ENCODE data around the gene PMEL. TPM values are rescaled to one million over a fixed set of nuclear protein-coding genes. Genes with fewer than 3 reads are reported as not detected.
"Not testable (repeated sequence)": the region's sequence is repeated elsewhere in the genome, so short reads cannot be mapped to it uniquely, and the experiment has no call there.

The PMEL gene
- polyA plus RNA-seq, 1 of the 3 experiments (the other 2 are of a cell fraction): 1.8 TPM

- TF ChIP-seq REST (IDR thresholded peaks at IDR 0.05; ENCODE audit: low read depth, low read length) (no peak), YY1 (IDR thresholded peaks at IDR 0.05; ENCODE audit: low read depth) (no peak), JUND (IDR thresholded peaks at IDR 0.05) (no peak), CHD2 (IDR thresholded peaks at IDR 0.05; ENCODE audit: low read length, partially characterized antibody) (no peak), RCOR1 (IDR thresholded peaks at IDR 0.05; ENCODE audit: low read length) (no peak), IRF3 (IDR thresholded peaks at IDR 0.05; ENCODE audit: low read depth, low read length) (no peak), FOXJ3 (CRISPR knock-in tag; IDR thresholded peaks at IDR 0.05) (no peak), USF1 (IDR thresholded peaks at IDR 0.05; ENCODE audit: borderline replicate concordance, low read depth) (no peak), GABPA (IDR thresholded peaks at IDR 0.05; ENCODE audit: low read depth) (no peak)
Measured at GRCh38 chr12:56007564-56008559, 42.0 kb upstream of the PMEL start (continued).

- Histone ChIP-seq H3K9me3 (no peaks in the 10 kb centered on the region), H3K4me3 (ENCODE audit: low read depth in 2 of 2, low read length in 1 of 2) (no peak overlapping the region), H3K9ac (no peak overlapping the region), H3K36me3 (replicated peaks in 1 of 2; ENCODE audit: control insufficient read depth in 1 of 2, insufficient read depth in 2 of 2, low read length in 1 of 2) (peaks cover 0 to 9% of the 10 kb centered on the region in 2 experiments), H3K27me3 (ENCODE audit: insufficient read depth) (no peaks in the 10 kb centered on the region), H3K79me2 (ENCODE audit: insufficient read depth) (no peaks in the 10 kb centered on the region), H3K4me2 (no peak overlapping the region), H4K20me1 (ENCODE audit: insufficient read depth) (no peaks in the 10 kb centered on the region), H3K9me2 (no peaks in the 10 kb centered on the region), H3K4me1 (ENCODE audit: control insufficient read depth in 1 of 2, insufficient read depth in 2 of 2, low read depth in 1 of 2, low read length in 1 of 2) (peaks cover 0 to 8% of the 10 kb centered on the region in 2 experiments; a peak in 1 of 4 replicates), H3K27ac (ENCODE audit: low read depth in 2 of 2, low read length in 1 of 2) (no peak overlapping the region), H2AFZ (ENCODE audit: low read depth) (no peak overlapping the region), H3F3A (replicated peaks; ENCODE audit: insufficient read depth) (peaks cover 4% of the 10 kb centered on the region)
- no peak for TF ChIP-seq CHD2 (IDR thresholded peaks at IDR 0.05; ENCODE audit: low read length, partially characterized antibody)
- CTCF ChIA-PET: interaction anchor here (0.6 to 1.2 kb wide), 4 partner anchors 8 to 185 kb away, joined by 3 to 5 read pairs (median 4); no protein-coding TSS in a partner anchor
- DNase-seq: no peak
- 94% methylated on average over 10 of the region's 10 CpGs for WGBS (ENCODE audit: low lambda C conversion rate)
- POLR2A ChIA-PET: no interaction called here
Measured at GRCh38 chr12:56004211-56004610, 38.4 kb upstream of the PMEL start.

- H3K4me3 ChIP-seq (ENCODE audit: low read depth in 2 of 2, low read length in 1 of 2); DNase-seq; H3K9ac ChIP-seq; H3F3A ChIP-seq (replicated peaks; ENCODE audit: insufficient read depth); H3K36me3 ChIP-seq (replicated peaks in 1 of 2; ENCODE audit: control insufficient read depth in 1 of 2, insufficient read depth in 2 of 2, low read length in 1 of 2); H4K20me1 ChIP-seq (ENCODE audit: insufficient read depth); H3K4me2 ChIP-seq; H3K27me3 ChIP-seq (ENCODE audit: insufficient read depth); H3K9me3 ChIP-seq; POLR2A ChIA-PET; H2AFZ ChIP-seq (ENCODE audit: low read depth); H3K79me2 ChIP-seq (ENCODE audit: insufficient read depth); H3K27ac ChIP-seq (ENCODE audit: low read depth in 2 of 2, low read length in 1 of 2); H3K9me2 ChIP-seq; H3K4me1 ChIP-seq (ENCODE audit: control insufficient read depth in 1 of 2, insufficient read depth in 2 of 2, low read depth in 1 of 2, low read length in 1 of 2): not testable (repeated sequence)
- WGBS (ENCODE audit: low lambda C conversion rate): 96% methylated on average over 5 of the region's 5 CpGs
- CTCF ChIA-PET: interaction anchor here (0.6 to 1.2 kb wide), 3 partner anchors 26 to 63 kb away, joined by 3 to 5 read pairs (median 4); no protein-coding TSS in a partner anchor
Measured at GRCh38 chr12:56003376-56003775, 37.5 kb upstream of the PMEL start.

Measured in SK-N-SH (cell line).